HG03103 (cell line): ENCODE measurements around the gene XPO1.
A peak's percentile ranks its signal among the peaks of the same experiment; 100 is the strongest.
"Not testable (repeated sequence)": the region's sequence is repeated elsewhere in the genome, so short reads cannot be mapped to it uniquely, and the experiment has no call there.

Source experiments
- ATAC-seq: cut with Tn5 transposase; IDR thresholded peaks from one replicate; pipeline ENCODE4 v1.9.1; 2021; ENCODE audit warnings: low read depth; ENCODE audit not compliant: unreplicated experiment

XPO1 gene

DNA sequence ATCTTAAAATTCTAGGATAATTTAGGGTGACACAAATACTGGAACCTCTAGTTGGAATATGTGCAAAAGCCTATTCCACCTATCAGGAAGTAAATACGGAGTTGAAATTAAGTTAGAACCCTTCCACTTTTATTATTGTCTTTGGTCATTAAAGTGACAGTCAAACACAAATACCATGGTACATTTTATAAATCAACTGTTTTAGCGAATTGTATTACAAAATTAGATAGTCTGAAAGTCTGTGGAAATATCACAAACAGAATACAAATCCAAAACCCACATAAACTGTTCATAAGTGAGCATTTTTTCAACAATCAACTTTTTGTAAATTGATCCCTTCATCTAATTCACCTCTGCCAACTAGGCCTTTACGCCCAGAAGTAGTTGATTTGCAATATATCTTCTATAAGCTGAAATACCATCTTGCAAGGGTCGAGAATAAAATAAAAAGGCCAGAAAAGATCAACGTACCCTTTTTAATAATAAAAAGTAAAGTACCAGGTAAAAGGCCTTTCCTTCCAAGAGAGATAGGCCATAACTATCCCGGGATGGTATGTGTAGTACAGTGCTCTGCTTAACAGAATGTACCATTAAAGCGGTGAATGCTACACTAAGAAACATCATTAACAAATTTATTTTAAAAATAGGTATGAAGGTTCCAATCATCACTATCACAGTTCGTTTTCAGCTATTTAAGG lies 68.6 kb downstream of the XPO1 start:
- ATAC-seq: no peak

DNA sequence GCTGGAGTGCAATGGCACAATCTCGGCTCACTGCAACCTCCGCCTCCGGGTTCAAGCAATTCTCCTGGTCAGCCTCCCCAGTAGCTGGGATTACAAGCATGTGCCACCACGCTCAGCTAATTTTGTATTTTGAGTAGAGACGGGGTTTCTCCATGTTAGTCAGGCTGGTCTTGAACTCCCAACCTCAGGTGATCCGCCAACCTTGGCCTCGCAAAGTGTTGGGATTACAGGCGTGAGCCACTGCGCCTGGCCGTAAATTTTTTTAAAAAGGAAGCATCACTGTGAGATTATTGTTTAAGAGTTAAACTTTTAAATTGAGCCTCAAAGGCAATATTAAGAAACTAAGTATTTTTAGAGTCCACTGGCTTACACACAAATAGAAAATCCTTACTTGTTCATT lies 69.9 kb downstream of the XPO1 start:
- not testable (repeated sequence) for ATAC-seq

GRCh38 chr2:61465045-61465444 lies 73.1 kb downstream of the XPO1 start:
- no peak for ATAC-seq

DNA sequence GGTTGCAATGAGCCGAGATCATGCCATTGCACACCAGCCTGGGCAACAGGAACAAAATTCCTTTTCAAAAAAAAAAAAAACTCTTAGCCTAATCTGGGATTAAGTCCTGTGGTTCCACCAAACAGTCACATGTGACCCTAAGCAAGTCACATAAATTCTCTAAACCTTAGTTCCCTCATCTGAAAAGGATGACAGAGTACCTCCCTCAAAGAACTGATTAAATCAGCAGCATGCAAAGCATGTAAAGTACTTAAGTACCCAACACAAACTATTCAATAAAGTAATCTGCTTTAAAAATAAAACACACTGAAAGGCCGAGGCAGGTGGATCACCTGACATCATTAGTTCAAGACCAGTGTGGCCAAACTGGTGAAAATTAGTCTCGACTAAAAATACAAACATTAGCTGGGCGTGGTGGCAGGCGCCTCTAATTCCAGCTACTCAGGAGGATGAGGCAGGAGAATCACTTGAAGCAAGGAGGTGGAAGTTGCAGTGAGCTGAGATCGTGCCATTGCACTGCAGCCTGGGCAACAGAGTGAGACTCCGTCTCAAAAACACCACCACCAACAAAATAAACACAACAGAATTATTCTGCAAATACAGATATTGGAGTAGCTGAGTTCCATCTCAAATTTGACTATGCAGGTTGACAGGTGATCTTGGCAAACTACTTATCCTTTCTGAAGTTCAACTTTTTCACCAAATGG lies 74.2 kb downstream of the XPO1 start:
- peak; percentile 12 for ATAC-seq

DNA sequence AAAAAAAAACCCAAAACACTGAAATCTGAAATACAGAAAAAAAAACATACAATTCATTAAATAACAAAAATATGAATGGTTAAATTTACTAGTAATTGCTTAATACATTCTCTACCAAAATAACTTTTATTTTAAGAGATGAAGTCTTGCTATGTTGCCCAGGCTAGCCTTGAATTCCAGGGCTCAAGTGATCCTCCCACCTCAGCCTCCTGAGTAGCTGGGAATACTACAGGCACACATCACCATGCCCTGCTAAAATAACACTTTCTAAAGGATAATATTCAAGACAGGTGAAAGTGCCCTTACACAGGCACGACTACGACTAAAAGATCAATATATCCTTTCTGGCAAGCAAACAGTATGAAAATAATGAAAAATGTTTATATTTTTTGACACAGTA lies 76.8 kb downstream of the XPO1 start:
- no peak for ATAC-seq

DNA sequence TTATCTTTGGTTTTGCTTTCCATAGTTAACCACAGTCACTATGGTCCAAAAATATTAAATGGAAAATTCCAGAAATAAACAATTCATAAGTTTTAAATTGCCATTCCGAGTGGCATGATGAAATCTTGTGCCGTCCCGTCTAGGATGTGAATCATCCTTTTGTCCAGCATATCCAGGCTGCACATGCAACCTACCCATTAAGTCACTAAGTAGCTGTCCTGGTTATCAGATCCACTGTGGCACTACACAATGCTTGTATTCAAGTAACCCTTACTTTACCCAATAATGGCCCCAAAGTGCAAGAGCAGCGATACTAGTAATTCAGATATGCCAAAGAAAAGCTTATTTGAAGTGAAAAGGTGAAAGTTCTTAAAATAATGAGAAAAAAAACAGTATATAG lies 78.0 kb downstream of the XPO1 start:
- ATAC-seq: no peak

- no peak for ATAC-seq
These were observed 81.3 kb downstream of the XPO1 start for GRCh38 chr2:61456746-61457420.

DNA sequence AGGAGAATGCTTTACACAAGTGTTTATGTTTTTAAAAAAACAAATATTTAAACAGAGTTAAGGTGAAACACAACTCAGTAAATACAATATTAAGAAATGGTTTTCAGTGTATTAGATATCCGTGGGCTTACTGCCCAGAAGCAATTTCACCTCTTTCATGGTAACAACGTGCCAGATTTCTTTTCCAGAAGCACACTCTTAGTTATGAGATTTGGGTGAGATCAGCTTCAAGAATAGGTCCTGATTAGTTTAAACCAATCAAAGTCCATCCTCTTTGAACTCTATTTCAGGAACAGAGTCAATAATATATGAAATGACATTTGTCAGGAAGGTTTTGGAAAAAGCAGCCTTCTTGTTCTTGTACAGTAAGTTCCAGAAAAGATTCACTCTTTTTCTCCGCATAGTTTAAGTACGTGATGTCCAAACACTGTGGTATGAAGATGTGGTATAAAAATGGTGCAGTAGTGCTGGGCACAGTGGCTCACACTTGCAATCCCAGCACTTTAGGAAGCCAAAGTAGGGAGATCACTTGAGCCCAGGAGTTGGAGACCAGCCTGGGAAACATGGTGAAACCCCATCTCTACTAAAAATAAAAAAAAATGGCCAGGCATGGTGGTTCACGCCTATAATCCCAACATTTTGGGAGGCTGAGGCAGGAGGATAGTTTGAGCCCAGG lies 81.9 kb downstream of the XPO1 start:
- ATAC-seq: no peak

GRCh38 chr2:61454972-61455371 lies 83.2 kb downstream of the XPO1 start:
- not testable (repeated sequence) for ATAC-seq

- ATAC-seq: no peak
These were observed 83.8 kb downstream of the XPO1 start for GRCh38 chr2:61454383-61454782.

DNA sequence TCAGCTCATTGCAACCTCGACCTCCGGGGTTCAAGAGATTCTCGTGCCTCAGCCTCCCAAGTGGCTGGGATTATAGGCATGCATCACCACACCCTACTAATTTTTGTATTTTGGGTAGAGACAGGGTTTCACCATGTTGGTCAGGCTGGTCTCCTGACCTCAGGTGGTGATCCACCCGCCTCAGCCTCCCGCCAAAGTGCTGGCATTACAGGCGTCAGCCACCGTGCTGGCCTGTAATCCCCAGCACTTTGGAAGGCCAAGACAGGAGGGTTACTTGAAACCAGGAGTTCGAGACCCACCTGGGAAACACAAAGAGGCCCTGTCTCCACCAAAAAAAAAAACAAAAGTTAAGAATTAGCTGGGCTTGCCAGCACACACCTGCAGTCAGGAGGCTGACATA lies 85.8 kb downstream of the XPO1 start:
- no peak for ATAC-seq

DNA sequence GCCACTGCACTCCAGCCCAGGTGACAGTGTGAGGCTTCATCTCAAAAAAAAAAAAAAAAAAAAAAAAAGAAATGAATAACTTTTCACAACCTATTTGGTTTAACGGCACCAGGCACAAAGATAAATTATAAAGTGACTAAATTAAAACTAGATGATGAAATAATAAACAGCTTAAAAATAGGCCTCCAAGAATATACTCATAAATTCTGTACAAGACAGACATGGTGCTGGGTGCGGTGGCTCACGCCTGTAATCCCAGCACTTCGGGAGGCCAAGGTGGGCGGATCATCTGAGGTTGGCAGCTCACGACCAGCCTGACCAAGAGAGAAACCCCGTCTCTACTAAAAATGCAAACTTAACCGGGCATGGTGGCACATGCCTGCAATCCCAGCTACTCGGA lies 87.0 kb downstream of the XPO1 start:
- ATAC-seq: no peak

GRCh38 chr2:61450144-61450543 lies 88.0 kb downstream of the XPO1 start:
- ATAC-seq: no peak

GRCh38 chr2:61448229-61448628 lies 89.9 kb downstream of the XPO1 start:
- no peak for ATAC-seq

DNA sequence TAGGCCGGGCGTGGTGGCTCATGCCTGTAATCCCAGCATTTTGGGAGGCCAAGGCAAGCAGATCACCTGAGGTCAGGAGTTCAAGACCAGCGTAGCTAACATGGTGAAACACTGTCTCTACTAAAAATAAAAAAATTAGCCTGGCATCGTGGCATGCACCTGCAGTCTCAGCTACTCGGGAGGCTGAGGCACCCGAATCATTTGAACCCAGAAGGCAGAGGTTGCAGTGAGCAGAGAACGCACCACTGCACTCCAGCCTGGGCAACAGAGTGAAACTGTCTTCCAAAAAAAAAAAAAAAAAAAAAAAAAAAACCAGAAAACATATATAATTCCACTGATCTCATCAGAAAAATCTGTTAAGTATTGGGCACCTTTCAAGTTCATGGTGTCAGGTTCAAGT lies 91.2 kb downstream of the XPO1 start:
- ATAC-seq: not testable (repeated sequence)

DNA sequence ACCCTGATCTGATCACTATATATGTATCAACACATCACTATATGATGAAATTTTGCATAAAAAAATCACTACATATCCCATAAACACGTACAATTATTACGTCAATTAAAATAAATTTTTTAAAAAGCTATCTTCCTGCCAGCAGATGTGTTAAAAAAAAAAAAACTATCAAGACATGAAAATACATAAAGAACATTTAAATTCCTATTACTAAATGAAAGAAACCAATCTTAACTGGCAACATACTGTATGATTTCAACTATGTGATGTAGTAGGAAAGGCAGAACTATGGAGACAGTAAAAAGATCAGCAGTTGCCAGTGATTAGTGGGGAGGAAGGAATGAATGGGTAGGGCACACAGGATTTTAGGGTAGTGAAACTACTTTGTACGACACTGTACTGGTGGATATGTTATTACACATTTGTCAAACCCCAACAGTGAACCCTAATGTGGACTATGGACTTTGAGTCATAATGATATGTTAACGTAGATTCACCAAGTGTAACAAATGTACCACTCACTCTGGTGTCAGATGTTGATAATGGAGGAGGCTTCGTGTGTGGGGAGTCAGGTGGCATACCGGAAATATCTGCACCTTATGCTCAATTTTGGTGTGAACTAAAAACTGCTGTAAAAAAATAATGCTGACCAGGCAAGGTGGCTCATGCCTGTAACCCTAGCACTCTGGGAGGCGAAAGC lies 94.7 kb downstream of the XPO1 start:
- peak; percentile 81 for ATAC-seq

DNA sequence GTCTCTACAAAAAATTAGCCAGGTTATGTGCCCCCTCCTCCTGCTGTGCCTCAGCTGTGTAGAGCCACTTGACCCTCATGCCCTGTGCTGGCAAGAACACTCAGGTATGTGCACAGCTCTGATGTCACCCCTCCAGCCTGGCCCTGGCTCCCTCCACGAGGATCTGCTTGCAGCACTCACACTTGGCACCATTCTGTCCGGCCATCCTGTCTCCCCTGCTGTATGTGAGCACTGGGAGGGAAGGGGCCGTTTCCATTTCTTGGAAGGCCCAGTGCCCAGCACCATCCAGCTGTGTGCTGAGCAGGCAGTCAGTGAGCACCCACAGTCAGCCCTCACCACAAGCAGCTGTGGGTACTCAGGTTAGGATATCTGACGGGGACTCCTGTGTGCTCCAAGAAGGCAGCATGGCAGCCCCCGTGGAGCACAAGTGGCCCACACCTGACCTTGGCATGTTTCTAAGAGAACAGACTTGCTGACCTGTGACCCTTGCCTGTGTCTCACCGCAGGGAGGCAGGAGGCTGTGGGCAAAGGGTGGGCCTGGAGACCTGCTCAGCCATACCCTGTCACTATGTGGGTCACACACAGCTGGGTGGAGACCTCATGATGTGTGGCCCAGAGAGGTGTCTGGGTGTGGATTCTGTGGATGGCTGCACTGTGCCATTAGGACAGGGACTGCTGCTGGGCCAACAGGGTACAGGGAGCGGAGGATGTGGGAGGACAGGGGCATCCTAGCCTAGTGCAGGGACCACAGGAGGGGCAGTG lies 98.7 kb downstream of the XPO1 start:
- ATAC-seq: no peak

GRCh38 chr2:61438670-61439069 lies 99.5 kb downstream of the XPO1 start:
- ATAC-seq: no peak

- no peak for ATAC-seq
These were observed 101.0 kb downstream of the XPO1 start for GRCh38 chr2:61437170-61437569.

DNA sequence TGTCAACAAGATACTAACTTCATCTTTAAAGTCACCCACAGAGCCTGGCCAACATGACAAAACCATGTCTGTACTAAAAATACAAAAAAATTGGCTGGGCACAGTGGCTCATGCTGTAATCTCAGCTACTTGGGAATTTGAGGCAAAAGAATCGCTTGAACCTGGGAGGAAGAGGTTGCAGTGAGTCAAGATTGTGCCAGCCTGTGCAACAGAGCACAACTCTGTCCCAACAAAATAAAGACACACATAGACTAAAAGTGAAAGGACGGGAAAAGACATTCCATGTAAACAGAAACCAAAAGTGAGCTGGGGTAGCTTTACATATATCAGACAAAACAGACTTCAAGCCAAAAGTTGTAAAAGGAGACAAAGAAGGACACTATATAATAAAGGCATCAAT lies 102.1 kb downstream of the XPO1 start:
- ATAC-seq: no peak
